ENCODE measurements around the gene HBG1.

Gene HBG1

GRCh38 chr11:5284637-5285036 is 35.0 kb upstream of the HBG1 start:
- no peak for TF ChIP-seq CTCF (IDR thresholded peaks at IDR 0.05; ENCODE audit: low read depth, low read length, missing control alignments)
- DNase-seq (ENCODE audit: extremely low read depth, low read depth), result no peak
- H3K4me3 ChIP-seq (replicated peaks; ENCODE audit: low read depth, low read length), result no peak overlapping the region

DNA sequence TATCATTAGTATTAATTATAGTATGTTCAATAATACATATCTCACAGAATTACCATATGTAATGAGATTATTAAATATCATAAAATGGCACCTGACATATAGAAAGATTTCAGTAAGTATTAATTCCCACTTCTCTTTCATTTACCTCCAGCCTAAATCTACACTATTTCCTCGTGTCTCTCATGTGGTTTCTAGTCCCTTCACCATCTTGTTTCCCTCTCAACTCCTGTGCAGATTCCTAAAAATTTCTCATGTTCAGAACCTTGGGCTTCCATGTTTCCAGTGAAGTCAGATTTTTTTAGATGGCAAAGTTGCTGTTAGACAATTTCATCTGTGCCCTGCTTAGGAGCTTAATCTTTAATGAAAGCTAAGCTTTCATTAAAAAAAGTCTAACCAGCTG is 34.2 kb upstream of the HBG1 start:
- no peak for TF ChIP-seq CTCF (IDR thresholded peaks at IDR 0.05; ENCODE audit: low read depth, low read length, missing control alignments)
- H3K4me3 ChIP-seq (replicated peaks; ENCODE audit: low read depth, low read length), result no peak overlapping the region
- DNase-seq (ENCODE audit: extremely low read depth, low read depth), result no peak

GRCh38 chr11:5283086-5283485 is 33.4 kb upstream of the HBG1 start:
- no peak for DNase-seq (ENCODE audit: extremely low read depth, low read depth)
- H3K4me3 ChIP-seq (replicated peaks; ENCODE audit: low read depth, low read length), result no peak overlapping the region
- no peak for TF ChIP-seq CTCF (IDR thresholded peaks at IDR 0.05; ENCODE audit: low read depth, low read length, missing control alignments)

GRCh38 chr11:5282628-5283027 is 33.0 kb upstream of the HBG1 start:
- no peak for DNase-seq (ENCODE audit: extremely low read depth, low read depth)
- TF ChIP-seq CTCF (IDR thresholded peaks at IDR 0.05; ENCODE audit: low read depth, low read length, missing control alignments), result no peak

DNA sequence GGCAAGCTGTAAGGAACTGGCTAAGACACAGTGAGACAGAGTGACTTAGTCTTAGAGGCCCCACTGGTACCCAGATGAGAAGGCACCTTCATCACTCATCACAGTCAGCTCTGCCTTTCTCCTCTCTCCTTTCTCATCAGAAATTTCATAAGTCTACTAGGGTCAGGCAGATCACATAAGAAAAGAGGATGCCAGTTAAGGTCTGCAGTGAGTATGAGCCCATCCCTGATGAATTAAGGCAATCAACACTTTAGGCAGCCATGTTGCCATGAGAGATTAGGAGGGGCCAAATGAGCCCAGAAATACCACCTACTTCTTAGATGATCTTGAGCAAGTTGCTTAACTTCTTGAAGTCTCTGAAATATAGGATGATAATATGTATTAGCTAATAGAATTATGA is 31.9 kb upstream of the HBG1 start:
- TF ChIP-seq CTCF (IDR thresholded peaks at IDR 0.05; ENCODE audit: low read depth, low read length, missing control alignments), result no peak

More at GRCh38 chr11:5282628-5283027, 33.0 kb upstream of the HBG1 start:
- H3K4me3 ChIP-seq (replicated peaks; ENCODE audit: low read depth, low read length), result no peak overlapping the region

GRCh38 chr11:5280582-5281102 is 31.0 kb upstream of the HBG1 start:
- DNase-seq (ENCODE audit: extremely low read depth, low read depth), result peak; percentile 100
- no peak for TF ChIP-seq CTCF (IDR thresholded peaks at IDR 0.05; ENCODE audit: low read depth, low read length, missing control alignments)

More for the DNA sequence above, 31.9 kb upstream of the HBG1 start:
- no peak for DNase-seq (ENCODE audit: extremely low read depth, low read depth)
- H3K4me3 ChIP-seq (replicated peaks; ENCODE audit: low read depth, low read length), result no peak overlapping the region

GRCh38 chr11:5279471-5280090 is 29.9 kb upstream of the HBG1 start:
- no peak for TF ChIP-seq CTCF (IDR thresholded peaks at IDR 0.05; ENCODE audit: low read depth, low read length, missing control alignments)
- no peak overlapping the region for H3K4me3 ChIP-seq (replicated peaks; ENCODE audit: low read depth, low read length)
- DNase-seq (ENCODE audit: extremely low read depth, low read depth), result no peak

More at GRCh38 chr11:5280582-5281102, 31.0 kb upstream of the HBG1 start:
- no peak overlapping the region for H3K4me3 ChIP-seq (replicated peaks; ENCODE audit: low read depth, low read length)

All from HFF-Myc (cell line).